NCI-H748 (cell line): ENCODE data around the gene CCDC141.

Experiments used
- DNase-seq: peaks from one replicate; lab custom pipeline; 2025; ENCODE audit not compliant: unreplicated experiment; lab: John Stamatoyannopoulos, UW

CCDC141 gene

GRCh38 chr2:178978667-178979066 lies 71.3 kb downstream of the CCDC141 start:
- DNase-seq, result no peak

- DNase-seq, result no peak
These were observed 73.6 kb downstream of the CCDC141 start for GRCh38 chr2:178976351-178976750.

GRCh38 chr2:178962805-178963433 lies 87.0 kb downstream of the CCDC141 start:
- no peak for DNase-seq

- DNase-seq, result no peak
These were observed 87.8 kb downstream of the CCDC141 start for GRCh38 chr2:178962152-178962551.

- peak; percentile 41 for DNase-seq
These were observed 95.9 kb downstream of the CCDC141 start for GRCh38 chr2:178954049-178954448.

- DNase-seq, result no peak
These were observed 98.5 kb downstream of the CCDC141 start for GRCh38 chr2:178951266-178952006.

GRCh38 chr2:178949584-178949983 lies 100.4 kb downstream of the CCDC141 start:
- no peak for DNase-seq

GRCh38 chr2:178949151-178949550 lies 100.8 kb downstream of the CCDC141 start:
- DNase-seq, result no peak

- no peak for DNase-seq
These were observed 102.9 kb downstream of the CCDC141 start for GRCh38 chr2:178947006-178947405.

- no peak for DNase-seq
These were observed 103.4 kb downstream of the CCDC141 start for GRCh38 chr2:178946494-178946893.

GRCh38 chr2:178943745-178944144 lies 106.2 kb downstream of the CCDC141 start:
- no peak for DNase-seq

- DNase-seq, result no peak
These were observed 115.4 kb downstream of the CCDC141 start for GRCh38 chr2:178934571-178934970.

- DNase-seq, result no peak
These were observed 116.4 kb downstream of the CCDC141 start for GRCh38 chr2:178933493-178933892.

GRCh38 chr2:178928077-178928476 lies 121.9 kb downstream of the CCDC141 start:
- no peak for DNase-seq

- DNase-seq, result no peak
These were observed 122.8 kb downstream of the CCDC141 start for GRCh38 chr2:178927173-178927572.

- no peak for DNase-seq
These were observed 125.1 kb downstream of the CCDC141 start for GRCh38 chr2:178924817-178925216.

- DNase-seq, result no peak
These were observed 126.4 kb downstream of the CCDC141 start for GRCh38 chr2:178923546-178923945.

GRCh38 chr2:178920916-178921513 lies 128.9 kb downstream of the CCDC141 start:
- no peak for DNase-seq

GRCh38 chr2:178917555-178917954 lies 132.4 kb downstream of the CCDC141 start:
- DNase-seq, result peak; percentile 18

GRCh38 chr2:178915423-178916173 lies 134.3 kb downstream of the CCDC141 start:
- DNase-seq, result no peak

GRCh38 chr2:178914259-178914849 lies 135.6 kb downstream of the CCDC141 start:
- peak; percentile 81 for DNase-seq
